GM18498 (cell line): ENCODE data around the gene USP51.
"Not testable (repeated sequence)": the region's sequence is repeated elsewhere in the genome, so short reads cannot be mapped to it uniquely, and the experiment has no call there.

Experiments
- ATAC-seq: cut with Tn5 transposase; IDR thresholded peaks from one replicate; pipeline ENCODE4 v1.9.1; 2021; ENCODE audit warnings: mild to moderate bottlenecking, moderate library complexity; ENCODE audit not compliant: unreplicated experiment

USP51 gene

GRCh38 chrX:55489314-55490009 is at the start of gene USP51:
Gene USP51, minus strand, starts transcription at chrX:55489848. Its CDS starts 909 bp downstream, at chrX:55488939.
- peak; percentile 50 for ATAC-seq

- no peak for ATAC-seq
Observed at GRCh38 chrX:55524487-55524886, 34.8 kb upstream of the USP51 start.

DNA sequence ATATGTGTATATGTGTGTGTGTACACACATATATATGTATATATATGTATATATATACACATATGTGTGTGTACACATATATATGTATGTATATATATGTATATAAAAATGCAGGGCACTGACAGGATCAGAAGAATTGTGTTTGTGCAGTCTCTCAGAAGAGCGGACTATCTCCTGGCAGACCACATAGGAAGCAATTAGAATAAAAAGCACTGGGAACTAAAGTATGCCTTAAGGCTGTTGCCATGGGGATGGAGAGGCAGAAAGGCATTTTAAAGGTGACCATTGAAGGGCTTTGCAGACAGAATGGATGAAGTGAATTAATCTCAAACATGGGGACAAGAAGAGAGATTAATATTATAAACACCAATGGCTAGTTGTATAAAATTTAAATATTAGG is 33.7 kb upstream of the USP51 start:
- ATAC-seq: no peak

DNA sequence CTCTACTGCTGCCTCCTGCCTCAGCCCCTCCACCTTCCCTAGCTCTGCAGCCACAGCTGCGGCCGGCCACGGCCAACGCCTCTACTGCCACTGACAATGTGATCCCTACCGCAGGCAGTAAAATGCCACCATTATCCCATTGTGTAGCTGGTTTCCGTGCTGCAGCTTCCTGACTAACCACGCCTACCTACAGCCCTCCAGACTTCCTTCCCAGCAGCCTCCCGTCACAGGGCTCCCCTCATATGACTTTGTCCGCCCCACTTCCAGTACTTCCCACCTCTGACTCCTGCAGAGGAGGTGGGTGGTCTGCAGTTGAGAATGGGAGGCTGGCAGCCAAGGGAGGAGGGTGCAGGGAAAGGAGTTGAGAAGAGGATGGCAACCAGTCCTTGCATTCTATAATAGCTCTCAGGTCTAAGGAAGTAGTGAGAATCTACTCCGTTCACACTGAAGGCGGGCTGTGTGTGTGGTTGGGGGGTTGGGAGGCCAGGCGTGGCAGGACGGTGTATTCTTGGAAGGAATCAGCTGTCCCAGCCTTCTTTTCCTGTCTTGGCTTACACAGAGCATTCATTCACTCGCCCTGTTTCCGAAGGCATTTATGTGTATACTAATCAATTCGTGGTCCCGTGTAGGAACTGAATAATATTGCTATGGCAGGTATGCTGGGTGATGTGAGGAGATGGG is 33.1 kb upstream of the USP51 start:
- ATAC-seq: no peak

- no peak for ATAC-seq
Observed at GRCh38 chrX:55521687-55522086, 32.0 kb upstream of the USP51 start.

DNA sequence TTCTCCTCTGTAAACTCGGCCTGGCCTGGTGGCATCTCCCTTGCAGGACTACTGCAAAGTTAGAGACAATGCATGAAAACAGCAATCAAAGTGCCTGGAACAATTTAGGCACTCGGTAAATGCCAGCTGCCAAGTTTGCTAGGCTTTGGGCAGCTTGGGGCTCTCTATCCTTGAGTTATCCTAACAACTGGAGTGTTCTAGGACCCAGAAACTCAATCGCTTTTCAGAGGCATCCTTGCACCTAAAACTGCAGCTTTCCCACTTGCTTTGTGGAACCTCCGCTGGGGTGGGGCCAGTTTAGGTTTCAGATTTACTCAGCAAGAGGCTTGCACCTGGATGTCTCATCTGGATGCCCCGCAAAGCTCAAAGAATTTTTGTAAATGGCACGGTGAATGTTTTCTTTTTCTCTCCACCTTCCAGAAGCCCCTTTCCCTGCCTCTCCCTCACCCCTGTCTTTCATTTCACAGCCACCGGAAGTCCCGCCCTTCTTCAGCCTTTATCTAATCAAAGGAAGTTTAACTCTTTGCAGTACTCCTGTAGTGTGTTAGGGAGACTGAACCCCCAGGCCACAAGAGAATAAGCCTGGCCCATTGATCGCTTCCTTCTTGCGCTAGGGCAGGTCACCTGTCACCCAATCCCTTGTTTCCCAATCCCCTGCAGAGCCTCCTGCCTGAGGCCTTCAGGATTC is 27.3 kb upstream of the USP51 start:
- ATAC-seq: not testable (repeated sequence)

GRCh38 chrX:55513045-55513737 is 23.5 kb upstream of the USP51 start:
- not testable (repeated sequence) for ATAC-seq

- ATAC-seq: not testable (repeated sequence)
Observed at GRCh38 chrX:55508410-55509152, 18.9 kb upstream of the USP51 start.

DNA sequence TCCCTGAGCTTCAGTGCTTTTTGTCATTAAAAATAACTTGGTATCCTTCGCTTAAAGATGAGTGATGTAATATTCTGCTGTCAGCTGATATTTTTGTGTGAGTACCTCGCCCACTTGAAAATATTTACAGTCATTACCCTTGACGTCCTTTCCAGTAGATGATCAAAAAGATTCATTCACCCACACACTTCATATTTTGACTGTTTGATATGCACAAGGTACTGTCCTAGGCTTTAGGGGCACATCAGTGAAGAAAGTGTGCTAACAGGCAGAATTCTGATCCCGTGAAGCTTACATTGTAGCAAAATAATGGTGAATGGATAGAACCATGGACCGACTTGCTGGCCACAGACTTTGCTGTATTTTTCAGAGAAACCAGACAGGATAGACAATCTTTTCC is 18.1 kb upstream of the USP51 start:
- not testable (repeated sequence) for ATAC-seq

DNA sequence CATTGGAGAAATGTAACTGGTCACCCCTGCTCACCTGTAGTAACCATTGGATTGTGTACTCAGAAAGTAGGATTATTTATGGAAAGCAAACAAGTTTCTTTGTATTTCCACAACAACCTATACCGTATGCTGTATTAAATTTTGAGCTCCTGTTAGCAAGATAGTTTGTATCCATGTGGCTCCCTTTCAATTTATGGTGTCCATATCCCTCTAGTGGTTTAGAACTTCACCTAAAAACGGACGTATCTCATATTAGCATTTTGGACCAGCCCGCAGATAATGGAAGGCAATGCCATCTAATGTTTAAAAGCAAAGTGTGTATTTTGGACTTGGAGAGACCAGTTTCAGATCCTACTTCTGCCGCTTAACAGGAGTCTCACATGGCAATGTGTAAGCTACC is 17.4 kb upstream of the USP51 start:
- not testable (repeated sequence) for ATAC-seq

- no peak for ATAC-seq
Observed at GRCh38 chrX:55490974-55491373, 1.3 kb upstream of the USP51 start.

GRCh38 chrX:55490121-55490520 is 473 bp upstream of the USP51 start:
- ATAC-seq: no peak

DNA sequence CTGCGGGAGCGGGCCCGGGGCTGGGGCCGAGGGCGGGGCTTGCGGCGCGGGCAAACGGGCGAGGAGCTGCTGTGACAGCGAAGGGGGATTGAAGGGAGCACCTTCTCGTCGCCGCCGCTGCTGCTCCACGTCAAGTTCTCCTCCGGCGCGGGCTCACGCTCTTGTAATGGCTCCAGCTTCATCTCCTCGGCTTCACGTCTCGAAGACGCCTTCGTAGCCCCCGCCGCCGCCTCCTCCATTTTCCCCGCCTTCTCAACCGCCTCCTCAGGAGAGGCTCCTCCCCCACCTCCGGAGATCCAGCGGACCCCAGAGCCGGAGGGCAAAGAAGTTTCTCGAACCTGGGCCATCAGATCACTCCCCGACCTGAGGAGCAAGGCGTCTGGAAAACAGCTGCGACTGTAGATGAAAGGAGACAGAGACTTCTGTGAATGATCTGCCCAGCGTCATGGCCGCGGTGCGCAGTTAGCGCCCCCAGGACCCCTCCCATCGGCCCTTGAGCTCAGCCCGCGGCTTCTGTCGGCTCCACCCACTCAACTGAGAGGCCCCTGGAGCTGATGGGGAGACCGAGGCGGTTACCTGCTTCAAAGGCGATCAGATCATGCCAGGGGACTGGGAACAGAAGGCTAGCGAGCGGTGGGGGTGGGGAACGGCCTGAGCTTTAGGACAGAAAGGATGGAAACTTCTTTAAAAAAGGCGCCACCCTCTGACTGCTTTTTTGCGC is 895 bp downstream of the USP51 start:
- peak; percentile 74 for ATAC-seq

DNA sequence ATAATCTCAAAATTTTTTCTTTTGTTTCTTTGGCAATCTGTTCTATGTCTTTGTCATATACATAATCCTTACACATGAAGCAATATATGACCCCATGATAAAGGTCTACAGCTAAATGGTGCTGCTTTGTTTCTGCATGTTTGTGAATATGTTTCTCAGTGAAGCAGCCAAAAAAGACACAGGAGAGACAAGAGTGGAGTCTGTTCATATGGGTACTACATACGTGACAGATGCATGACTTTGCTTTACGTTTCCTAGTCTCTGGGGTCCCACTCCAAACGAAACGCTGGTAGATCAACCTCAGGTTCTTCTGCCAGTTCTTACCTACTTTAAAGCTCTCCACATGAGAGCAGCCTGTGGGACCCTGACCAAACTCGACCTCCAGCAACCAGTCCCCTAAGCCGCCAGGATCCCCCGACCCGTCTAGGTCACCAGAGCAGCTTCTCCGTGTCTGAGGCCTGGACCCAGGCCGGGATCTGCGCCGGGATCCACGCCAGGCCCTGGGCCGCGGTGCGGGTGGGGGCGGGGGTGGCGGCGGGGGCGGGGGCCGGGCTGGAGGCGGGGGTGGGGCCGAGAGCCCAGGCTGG is 1.5 kb downstream of the USP51 start:
- no peak for ATAC-seq

DNA sequence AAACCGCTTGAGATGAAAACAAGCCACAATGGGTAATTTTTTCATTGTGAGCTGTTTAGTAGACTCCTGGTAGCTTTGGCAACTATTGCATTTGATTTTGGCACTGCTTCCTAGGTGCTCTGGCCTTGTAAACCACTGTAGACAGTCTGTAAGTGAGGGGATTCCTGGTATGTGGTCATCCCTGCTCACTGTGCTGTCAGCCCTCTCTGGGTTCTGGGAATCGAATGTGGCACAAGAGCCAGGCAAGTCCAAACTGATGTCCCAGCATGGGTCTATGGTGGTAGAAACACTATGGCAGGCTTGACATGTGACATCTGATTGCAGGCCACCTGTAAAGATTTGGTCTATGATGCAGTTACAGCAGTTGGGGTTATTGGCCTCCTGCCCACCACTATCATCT is 2.5 kb downstream of the USP51 start:
- ATAC-seq: no peak

GRCh38 chrX:55486736-55487135 is 2.9 kb downstream of the USP51 start:
- ATAC-seq: no peak

DNA sequence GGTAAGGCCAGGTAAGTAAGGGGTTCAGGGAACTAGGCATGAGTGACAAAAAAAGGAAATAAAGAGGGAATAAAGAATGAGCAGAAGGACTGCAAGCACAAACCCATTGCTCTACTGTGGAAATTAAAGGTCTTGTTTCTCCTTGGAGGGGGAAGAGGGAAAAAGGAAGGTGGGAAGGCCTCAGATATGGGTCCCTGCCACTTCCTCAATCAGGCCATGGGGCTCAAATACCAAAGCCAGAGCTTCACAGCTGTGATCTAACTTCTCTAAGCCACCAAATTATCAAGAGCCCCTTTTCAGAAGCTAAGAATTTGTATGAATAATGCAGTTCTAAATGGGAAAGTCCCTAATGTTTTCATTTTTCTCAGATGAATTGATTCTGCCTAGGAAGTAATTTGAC is 4.7 kb downstream of the USP51 start:
- no peak for ATAC-seq

- no peak for ATAC-seq
Observed at GRCh38 chrX:55480390-55481062, 9.1 kb downstream of the USP51 start.

DNA sequence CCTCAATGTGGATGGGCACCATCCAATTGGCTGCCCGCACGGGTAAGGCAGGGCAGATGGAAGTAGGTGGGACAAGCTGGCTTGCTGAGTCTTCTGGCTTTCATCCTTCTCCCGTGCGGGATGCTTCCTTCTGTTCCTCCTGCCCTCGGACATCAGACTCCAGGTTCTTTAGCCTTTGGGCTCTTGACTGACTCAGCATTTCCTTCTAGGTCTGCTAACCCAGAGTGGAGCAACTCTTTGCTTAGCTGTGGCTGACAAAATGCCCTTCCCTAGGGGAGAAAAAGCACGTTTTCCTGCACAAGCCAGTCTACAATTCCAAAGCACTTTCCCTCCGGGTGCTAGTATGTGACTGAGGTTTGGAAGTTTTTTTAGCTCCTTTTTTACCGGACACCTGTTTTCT is 9.7 kb downstream of the USP51 start:
- ATAC-seq: not testable (repeated sequence)
